Measurements from ENCODE around the gene SORCS2. TPM values are rescaled to one million over a fixed set of nuclear protein-coding genes. Genes with fewer than 3 reads are reported as not detected.

SORCS2 gene
- total RNA-seq, 4 donors from 2014 or later = 0.48 to 1.8 (median 0.68) TPM; not detected in 1

DNA sequence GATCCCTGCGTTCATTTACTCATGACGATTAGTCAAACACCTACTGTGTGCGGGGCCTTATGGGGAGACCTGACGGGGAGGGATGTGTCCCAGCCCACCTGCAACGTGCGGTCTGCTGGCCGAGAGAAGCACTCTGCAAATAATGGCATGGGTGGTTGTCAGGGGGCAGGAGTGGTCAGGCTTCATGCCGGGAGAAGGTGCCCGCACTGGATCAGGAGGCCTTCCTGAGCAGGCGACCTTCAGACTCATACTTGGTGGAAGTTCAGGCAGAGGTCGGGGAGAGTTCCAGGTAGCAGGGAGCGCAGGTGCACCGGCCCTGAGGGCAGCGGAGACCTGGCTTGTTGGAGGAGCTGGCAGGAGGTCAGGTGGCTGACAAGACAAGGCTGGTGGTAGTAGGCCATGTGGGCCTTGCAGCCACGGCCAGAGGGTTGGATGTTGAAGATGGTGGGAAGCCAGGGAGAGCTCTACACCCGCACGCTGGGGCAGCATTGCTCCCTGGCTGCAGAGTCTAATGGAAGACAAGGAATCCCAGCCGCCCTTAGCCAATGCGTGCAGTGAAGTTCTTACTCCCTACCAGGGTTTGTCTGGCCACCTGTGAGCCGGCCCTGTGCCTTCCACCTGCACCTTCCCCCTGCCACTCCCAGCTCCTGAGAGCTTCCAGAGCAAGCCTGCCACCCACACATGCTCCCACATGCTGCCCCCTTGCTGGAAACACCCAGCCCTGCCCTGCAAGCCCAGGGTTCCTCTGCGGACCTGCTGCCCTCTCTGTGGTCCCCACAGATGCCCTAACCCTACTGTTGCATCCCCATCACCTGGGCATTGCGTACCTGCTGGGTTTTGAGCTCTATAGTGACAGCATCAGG is 145.1 kb downstream of the SORCS2 start:
- in situ Hi-C loops (cut with MboI; ENCODE audit: low pct_ligation_motif_present in 1 of 4, low pct_unique_long_range_greater_than_20kb in 1 of 4, low sequenced_read_pairs in 3 of 4) (no loop called here), intact Hi-C loops (cut with DNase I; ENCODE audit: low total_unique reads) (no loop called here)
- Histone ChIP-seq H3K27me3 (no peaks in the 10 kb centered on the region), H3K27ac (no peak overlapping the region), H3K4me1 (peaks cover 0 to 6% (median 2%) of the 10 kb centered on the region in 4 donors), H3K9me3 (no peaks in the 10 kb centered on the region), H3K4me3 (no peak overlapping the region), H3K36me3 (no peaks in the 10 kb centered on the region)
- 83 to 87% methylated on average over 2 to 22 of the region's 22 CpGs for WGBS, 2 donors (ENCODE audit: low coverage in 1 of 2)
- no peak for DNase-seq
- TF ChIP-seq POLR2A (IDR thresholded peaks at IDR 0.05) (no peak), POLR2AphosphoS5 (IDR thresholded peaks at IDR 0.05) (no peak), EP300 (IDR thresholded peaks at IDR 0.05; ENCODE audit: low read depth) (no peak)
- TF ChIP-seq, protein P1, sequence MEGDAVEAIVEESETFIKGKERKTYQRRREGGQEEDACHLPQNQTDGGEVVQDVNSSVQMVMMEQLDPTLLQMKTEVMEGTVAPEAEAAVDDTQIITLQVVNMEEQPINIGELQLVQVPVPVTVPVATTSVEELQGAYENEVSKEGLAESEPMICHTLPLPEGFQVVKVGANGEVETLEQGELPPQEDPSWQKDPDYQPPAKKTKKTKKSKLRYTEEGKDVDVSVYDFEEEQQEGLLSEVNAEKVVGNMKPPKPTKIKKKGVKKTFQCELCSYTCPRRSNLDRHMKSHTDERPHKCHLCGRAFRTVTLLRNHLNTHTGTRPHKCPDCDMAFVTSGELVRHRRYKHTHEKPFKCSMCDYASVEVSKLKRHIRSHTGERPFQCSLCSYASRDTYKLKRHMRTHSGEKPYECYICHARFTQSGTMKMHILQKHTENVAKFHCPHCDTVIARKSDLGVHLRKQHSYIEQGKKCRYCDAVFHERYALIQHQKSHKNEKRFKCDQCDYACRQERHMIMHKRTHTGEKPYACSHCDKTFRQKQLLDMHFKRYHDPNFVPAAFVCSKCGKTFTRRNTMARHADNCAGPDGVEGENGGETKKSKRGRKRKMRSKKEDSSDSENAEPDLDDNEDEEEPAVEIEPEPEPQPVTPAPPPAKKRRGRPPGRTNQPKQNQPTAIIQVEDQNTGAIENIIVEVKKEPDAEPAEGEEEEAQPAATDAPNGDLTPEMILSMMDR (IDR thresholded peaks at IDR 0.05) = no peak

DNA sequence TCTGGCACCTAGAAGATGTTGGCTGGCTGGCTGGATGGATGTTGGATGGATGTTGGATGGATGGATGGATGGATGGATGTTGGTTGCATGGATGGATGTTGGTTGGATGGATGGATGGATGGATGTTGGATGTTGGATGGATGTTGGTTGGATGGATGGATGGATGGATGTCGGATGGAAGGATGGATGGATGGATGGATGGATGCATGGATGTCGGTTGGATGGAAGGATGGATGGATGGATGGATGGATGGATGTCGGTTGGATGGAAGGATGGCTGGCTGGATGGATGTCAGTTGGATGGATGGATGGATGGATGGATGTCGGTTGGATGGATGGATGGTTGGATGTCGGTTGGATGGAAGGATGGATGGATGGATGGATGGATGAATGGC is 145.7 kb downstream of the SORCS2 start:
- in situ Hi-C loops (cut with MboI; ENCODE audit: low pct_ligation_motif_present in 1 of 4, low pct_unique_long_range_greater_than_20kb in 1 of 4, low sequenced_read_pairs in 3 of 4) (no loop called here), intact Hi-C loops (cut with DNase I; ENCODE audit: low total_unique reads) (no loop called here)

DNA sequence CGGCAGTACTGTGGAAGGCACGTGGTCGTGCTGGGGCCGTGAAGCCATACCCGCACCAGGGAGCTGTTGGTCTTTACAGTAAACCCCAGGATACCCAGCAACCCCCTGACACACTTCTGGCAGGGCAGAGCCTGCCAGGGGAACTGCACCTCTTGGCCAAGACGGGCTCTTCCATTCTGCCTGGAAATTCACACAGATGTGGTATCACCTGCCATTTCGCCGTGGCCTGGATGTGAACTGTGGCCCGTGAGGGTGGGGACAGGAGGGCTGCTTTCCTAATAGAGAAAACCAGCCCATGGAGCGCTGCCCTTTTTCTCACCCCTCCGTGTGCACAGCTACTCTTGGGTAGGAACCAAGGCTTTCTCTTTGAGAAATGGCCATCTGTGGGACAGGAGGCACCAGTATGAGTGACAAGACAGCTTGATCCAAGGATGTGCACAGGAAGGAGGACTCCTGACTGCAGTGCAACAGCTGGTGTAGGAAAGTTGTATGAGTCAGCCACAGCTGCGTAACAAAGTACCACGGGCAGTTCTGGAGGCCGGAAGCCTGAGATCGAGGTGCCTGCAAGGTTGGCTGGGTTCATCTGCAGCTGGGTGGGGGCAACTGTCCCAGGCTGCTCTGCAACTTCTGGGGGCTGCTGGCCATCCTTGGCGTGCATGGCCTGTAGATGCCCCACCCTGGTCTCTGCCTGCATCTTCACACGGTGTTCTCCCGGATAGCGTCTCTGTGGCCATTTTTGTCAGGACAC is 146.7 kb downstream of the SORCS2 start:
- DNase-seq = no peak
- no peak overlapping the region for H3K4me3 ChIP-seq
- in situ Hi-C loops (cut with MboI; ENCODE audit: low pct_ligation_motif_present in 1 of 4, low pct_unique_long_range_greater_than_20kb in 1 of 4, low sequenced_read_pairs in 3 of 4) (no loop called here), intact Hi-C loops (cut with DNase I; ENCODE audit: low total_unique reads) (no loop called here)
- no peak overlapping the region for H3K27ac ChIP-seq
- TF ChIP-seq POLR2AphosphoS5 (IDR thresholded peaks at IDR 0.05) = no peak
- TF ChIP-seq, protein P1 (IDR thresholded peaks at IDR 0.05) = no peak
- TF ChIP-seq POLR2A (IDR thresholded peaks at IDR 0.05) = no peak
- TF ChIP-seq EP300 (IDR thresholded peaks at IDR 0.05; ENCODE audit: low read depth) = no peak
- H3K4me1 ChIP-seq = peaks cover 0 to 6% (median 2%) of the 10 kb centered on the region in 4 donors
- H3K27me3 ChIP-seq = no peaks in the 10 kb centered on the region
- WGBS, 2 donors (ENCODE audit: low coverage in 1 of 2) = 88% methylated on average over 19 of the region's 19 CpGs; no CpG with 5 or more reads in 1 of the 2 donors
- H3K9me3 ChIP-seq = no peaks in the 10 kb centered on the region
- H3K36me3 ChIP-seq = no peaks in the 10 kb centered on the region

More for the DNA sequence above, 145.7 kb downstream of the SORCS2 start:
- TF ChIP-seq POLR2AphosphoS5 (IDR thresholded peaks at IDR 0.05) (no peak), EP300 (IDR thresholded peaks at IDR 0.05; ENCODE audit: low read depth) (no peak), POLR2A (IDR thresholded peaks at IDR 0.05) (no peak)
- TF ChIP-seq, protein P1 (IDR thresholded peaks at IDR 0.05) = no peak
- no peak for DNase-seq
- Histone ChIP-seq H3K27me3 (no peaks in the 10 kb centered on the region), H3K4me3 (no peak overlapping the region), H3K9me3 (no peaks in the 10 kb centered on the region), H3K4me1 (peaks cover 0 to 6% (median 2%) of the 10 kb centered on the region in 4 donors), H3K27ac (no peak overlapping the region), H3K36me3 (no peaks in the 10 kb centered on the region)
- WGBS, 2 donors (ENCODE audit: low coverage in 1 of 2) = 76 to 93% methylated on average over 5 of the region's 5 CpGs
